NCI-H524 treated with DMSO at 0.1 percent for 48 hours (cell line): ENCODE results near the gene POLR2M.

Source experiments
- DNase-seq: peaks from one replicate; lab custom pipeline; 2025; lab: John Stamatoyannopoulos, UW

The POLR2M gene

DNA sequence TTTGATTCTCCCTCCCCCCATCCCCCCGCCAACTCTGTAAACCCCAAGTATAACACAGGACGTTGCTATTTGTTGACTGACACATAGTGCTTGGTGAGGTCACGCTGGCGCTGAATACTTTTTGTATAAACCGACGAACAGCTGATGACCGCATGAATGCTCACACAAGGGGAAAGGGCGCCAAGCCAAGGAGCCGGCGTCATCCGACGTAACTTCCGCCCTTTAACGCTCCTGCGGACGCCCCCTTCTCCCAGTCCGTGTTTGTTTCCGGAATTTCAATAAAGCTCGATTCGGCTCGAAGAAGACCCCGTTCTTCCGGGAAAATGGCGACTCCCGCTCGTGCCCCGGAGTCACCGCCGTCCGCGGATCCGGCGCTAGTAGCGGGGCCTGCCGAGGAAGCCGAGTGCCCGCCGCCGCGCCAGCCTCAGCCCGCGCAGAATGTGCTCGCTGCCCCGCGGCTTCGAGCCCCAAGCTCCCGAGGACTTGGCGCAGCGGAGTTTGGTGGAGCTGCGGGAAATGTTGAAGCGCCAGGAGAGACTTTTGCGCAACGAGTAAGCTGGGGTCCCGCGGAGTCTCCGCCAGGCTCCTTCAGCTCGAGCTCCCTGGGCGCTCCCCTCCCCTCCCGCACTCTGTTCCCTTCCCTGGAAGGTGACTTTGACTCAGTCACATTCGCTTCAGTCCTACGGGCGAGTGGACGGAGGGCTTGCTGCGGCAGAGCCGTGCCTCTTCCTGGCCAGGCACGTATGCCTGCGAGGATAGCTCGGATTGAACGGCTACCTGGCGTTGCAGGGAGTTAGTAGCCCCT lies at the start of gene POLR2M:
Gene POLR2M, plus strand, starts transcription at position 310 of the 805 bp plus-strand sequence. Its CDS starts 129 bp downstream, at position 439.
- peak; percentile 90 for DNase-seq

DNA sequence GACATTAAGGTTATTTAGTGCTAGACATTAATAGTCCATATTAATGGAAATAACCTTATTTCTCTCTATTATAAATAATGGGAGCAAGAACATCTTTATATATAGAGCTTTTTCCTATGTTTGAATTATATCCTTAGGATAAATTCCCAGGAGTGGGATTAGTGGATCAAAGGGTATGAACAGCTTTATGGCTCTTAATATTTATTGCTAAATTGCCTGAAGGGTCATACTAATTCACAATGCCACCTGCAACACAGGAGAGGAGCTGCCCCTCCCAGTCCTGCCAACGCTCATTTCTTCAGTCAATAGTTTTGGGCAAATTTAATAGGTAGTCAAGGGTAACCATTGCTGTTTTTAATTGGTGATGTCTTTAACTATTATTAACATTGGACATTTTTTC lies 48.9 kb upstream of the POLR2M start:
- DNase-seq, result no peak

GRCh38 chr15:57662091-57662744 lies 44.3 kb upstream of the POLR2M start:
- no peak for DNase-seq

GRCh38 chr15:57662802-57663201 lies 43.7 kb upstream of the POLR2M start:
- no peak for DNase-seq

DNA sequence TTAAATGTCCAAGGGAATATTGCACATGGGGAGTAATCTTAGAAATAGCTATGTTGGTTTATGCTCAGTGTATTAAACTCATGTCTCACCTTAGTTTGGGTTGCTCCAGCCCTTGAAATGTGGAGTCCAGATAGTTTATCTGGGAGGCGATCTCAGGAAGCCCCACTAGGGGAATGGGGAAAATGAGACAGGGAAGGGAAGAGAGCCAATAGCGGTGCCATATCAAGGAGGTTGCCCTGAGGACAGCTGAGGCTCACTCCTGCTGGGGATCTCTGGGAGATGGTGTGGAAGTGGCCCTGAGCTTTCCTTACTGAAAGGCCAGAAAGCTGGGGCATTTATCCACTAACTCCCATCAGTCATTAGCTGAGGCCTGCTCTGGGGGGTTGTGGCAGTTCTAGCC lies 43.3 kb upstream of the POLR2M start:
- DNase-seq, result no peak

GRCh38 chr15:57665194-57665593 lies 41.3 kb upstream of the POLR2M start:
- DNase-seq, result no peak

- no peak for DNase-seq
These were observed 40.6 kb upstream of the POLR2M start for GRCh38 chr15:57665939-57666338.

GRCh38 chr15:57667171-57667849 lies 39.2 kb upstream of the POLR2M start:
- DNase-seq, result no peak

DNA sequence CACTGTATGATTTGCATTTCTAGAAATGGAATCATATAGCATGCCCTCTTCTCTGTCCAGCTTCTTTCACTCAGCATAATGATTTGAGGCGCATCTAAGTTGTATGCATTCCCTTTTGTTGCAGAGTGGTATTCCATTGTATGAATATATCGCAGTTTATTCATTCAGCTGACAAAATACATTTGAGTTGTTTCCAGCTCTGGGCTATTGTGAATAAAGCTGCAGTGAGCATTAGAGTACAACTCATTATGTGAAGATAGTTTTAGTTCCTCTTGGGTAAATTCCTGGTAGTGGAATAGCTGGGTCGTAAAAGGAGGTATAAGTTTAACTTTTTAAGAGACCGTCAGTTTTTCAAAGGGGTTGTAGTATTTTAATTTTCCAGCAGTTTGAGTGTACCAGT lies 38.5 kb upstream of the POLR2M start:
- no peak for DNase-seq

GRCh38 chr15:57671636-57672035 lies 34.9 kb upstream of the POLR2M start:
- no peak for DNase-seq

- no peak for DNase-seq
These were observed 30.9 kb upstream of the POLR2M start for GRCh38 chr15:57675481-57676181.

DNA sequence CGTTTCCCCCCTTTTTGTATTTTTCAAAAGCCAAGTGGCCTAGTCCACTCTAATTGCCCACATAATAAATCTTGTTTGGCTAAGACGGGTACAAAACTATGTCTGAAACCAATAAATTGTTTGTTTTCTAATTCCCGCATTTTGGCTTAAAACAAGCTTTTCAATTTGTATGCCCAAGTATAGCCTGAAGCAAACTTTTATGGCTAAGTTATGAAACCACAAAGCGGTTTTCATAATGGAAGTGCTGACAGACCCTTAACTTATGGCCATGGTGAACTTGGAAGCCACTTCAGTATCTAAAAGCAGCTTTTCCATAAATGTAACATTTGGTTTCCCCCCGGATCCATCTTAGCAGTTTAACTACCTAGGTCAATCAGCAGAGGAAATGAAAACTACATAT lies 29.9 kb upstream of the POLR2M start:
- no peak for DNase-seq

- no peak for DNase-seq
These were observed 29.3 kb upstream of the POLR2M start for GRCh38 chr15:57677204-57677603.

- DNase-seq, result no peak
These were observed 26.5 kb upstream of the POLR2M start for GRCh38 chr15:57680021-57680420.

- DNase-seq, result no peak
These were observed 25.5 kb upstream of the POLR2M start for GRCh38 chr15:57681011-57681410.

DNA sequence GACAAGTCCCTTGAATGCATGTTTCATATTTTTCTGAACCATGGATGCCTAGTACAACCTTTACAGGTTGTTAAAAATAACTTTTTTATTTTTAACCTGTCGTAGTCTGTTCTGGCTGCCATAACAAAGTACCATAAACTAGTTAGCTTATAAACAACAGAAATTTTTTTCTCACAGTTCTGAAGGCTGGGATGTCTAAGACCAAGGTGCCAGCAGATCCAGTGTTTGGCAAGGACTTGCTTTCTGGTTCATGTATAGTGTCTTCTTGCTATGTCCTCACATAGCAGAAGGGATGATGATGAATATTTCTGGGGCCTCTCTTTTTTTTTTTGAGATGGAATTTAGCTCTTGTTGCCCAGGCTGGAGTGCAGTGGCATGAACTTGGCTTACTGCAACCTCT lies 23.0 kb upstream of the POLR2M start:
- DNase-seq, result no peak

DNA sequence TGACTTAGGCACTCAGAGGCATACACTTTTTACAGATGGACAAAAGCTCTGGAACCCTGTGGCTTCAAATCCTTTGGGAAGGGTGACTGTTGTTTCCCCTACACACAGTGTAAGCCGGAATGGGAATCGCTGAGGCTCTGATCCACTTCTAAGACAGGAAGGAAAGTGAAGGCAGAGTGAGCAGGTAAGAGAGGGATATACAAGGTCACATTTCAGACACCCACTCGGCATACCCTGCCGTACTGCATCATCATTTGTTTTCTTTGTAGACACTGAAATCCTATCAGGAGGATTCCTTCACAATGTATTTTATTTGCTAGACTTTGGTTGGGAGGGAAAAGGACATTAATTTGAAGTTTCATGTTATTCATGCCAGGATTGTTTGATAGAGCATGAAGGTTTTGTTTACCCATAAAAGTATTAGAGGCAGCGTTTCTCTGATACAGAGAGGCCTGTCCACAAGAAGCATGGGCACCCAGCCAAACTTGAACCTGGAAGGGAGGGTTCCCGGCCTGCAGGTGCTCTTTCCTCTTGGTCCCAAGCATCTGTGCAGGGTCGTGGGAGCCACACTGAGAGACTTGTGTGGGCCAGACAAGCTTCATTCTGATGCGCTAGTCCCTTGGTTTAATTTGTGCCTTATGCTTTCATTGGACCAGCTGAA lies 21.9 kb upstream of the POLR2M start:
- no peak for DNase-seq

DNA sequence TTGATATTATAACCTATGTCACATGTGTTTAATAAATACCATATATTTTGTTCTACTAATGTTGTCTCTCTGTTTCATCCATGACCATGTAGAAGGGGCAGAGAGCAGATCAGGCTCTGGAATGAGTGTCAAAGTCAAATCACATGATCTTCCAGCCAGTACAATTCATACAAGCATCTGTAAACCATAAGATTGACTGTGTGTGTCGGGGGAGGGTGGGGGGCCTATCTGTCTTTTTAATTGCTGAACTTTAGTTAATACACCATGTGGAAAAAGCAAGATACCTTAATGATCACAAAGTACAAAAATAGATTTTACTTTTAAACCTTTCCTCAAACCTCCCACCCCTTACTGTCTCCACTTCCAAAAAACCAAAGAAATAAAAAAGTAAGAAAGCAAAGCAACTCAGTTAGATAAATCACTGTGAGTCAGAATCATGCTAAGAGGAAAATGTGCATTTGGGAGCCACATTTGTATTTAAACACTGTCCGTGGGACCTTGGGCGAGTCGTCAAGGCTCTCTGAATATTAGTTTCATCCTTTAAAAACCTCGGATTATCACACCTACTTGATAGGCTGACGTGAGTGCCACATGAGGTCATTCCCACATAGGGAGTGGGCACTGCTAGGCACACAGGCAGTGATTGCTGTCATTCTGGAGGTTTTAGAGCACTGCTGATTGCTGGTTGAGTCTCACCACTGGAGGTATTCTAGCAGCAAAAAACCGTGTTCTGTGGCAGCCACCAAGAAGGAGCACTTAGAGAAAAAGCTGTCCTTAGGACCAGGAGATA lies 21.0 kb upstream of the POLR2M start:
- no peak for DNase-seq

DNA sequence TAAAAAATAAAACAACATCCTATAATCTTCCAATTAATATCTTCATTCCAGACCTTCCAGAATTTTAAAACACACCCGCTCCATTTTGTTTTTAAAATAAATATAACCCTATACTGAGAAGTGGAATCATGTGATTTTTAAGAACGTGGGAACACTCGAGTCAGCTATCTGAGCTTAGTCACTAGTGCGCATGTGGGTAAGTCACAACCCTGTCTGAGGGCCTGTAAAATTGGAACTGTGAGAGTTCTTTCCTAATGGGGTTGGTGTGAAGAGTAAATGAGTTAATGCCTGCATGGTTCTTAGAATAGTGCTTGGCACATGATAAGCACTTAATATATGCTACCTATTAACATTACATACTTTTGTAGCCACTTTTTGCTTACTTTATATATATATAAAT lies 19.9 kb upstream of the POLR2M start:
- DNase-seq, result no peak

DNA sequence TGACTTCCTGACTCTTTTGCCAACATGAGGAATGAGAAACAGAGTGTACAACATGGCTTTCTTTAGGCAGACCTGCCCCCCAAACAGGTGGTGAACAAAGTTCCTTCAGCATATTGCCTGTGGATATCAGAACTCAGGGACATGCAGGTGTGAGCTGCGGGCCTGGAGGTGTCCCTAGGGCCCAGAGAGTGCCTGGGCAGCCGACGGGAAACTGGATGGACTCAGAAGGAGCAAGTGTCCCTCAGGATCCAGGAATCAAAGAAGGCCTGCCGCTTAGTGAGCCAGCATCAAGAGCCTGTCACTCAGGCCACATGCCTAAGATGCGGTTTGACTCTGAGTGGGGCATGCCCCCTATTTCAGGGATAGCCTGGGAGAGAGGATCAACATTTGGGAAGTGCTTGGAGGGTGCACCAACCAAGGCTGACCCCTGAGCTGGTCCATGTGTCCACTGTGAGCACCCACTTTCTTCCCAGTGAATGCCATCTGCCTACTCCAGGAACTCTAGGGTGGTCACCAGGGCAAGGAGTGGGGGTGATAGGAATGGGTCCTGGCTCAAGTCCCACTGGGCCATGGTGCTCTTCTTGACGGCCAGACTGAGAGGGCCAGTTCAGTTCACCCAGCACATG lies 16.1 kb upstream of the POLR2M start:
- DNase-seq, result no peak

- DNase-seq, result no peak
These were observed 15.4 kb upstream of the POLR2M start for GRCh38 chr15:57691082-57691481.
